ENCODE results near the gene PFDN5.
"Not testable (repeated sequence)": the region's sequence is repeated elsewhere in the genome, so short reads cannot be mapped to it uniquely, and the experiment has no call there.

The PFDN5 gene

DNA sequence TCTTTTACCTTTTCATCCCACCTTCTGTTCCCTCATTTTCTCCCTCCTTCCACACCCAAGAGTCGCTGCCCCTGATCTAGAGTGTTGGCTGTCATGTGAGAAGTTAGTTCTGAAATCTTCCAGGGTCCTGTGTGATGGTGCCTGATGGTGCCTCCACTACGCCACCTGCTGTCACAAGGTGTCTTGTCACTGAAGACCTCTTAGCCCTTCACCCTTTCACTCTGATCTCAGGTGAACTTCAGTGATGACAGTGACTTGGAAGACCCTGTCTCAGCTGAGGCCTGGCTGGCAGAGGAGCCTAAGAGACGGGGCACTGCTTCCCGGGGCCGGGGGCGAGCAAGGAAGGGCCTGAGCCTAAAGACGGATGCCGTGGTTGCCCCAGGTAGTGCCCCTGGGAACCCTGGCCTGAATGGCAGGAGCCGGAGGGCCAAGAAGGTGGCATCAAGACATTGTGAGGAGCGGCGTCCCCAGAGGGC, 7.6 kb upstream of the PFDN5 start:
- peak; percentile 60 for DNase-seq

DNA sequence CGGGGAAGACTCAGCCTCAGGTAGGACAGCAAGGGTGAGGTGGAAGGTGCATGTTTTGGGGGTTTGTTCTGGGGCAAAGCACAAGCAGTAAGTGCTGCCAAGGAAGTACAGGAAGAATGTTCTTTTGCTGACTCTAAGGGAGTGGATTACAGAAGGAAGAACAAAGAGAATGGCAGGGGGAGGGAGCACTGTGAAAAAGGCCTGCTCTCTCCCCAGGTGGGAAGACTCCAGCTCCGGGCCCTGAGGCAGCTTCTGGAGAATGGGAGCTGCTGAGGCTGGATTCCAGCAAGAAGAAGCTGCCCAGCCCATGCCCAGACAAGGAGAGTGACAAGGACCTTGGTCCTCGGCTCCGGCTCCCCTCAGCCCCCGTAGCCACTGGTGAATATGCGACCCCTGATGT, 7.0 kb upstream of the PFDN5 start:
- DNase-seq = no peak

DNA sequence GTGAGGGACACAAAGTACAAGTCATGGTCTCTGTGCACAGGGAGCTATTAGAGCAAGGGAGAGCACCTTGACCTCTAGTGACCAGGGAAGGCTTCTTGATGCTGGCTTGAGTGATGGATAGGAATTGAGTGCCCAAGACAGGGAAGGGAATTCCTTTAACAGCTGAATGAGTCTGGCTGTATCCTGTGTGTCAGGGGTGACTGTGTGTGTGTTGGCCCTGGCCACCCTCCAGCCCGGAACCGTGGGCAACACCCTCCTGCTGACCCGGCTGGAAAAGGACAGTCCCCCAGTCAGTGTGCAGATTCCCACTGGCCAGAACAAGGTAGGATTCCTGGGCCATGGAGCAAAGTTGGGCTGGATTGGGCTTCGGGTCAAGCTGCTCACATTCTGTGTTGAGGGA, 5.5 kb upstream of the PFDN5 start:
- no peak for DNase-seq

DNA sequence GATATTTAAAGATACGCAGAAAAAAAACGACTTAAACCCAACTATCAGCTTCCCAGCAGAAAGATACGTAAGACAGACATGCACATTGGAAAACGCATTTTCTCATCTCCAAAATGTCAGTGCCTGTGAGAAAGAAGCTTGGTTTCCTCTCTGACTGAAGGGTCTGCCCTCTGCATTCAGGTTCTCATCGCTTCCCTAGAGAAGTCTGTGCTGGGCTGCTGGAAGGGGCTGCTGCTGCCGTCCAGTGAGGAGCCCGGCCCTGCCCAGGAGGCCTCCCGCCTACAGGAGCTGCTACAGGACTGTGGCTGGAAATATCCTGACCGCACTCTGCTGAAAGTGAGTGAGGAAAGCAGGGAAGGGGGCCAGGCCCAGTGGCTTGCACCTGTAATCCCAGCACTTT, 4.7 kb upstream of the PFDN5 start:
- no peak for DNase-seq

DNA sequence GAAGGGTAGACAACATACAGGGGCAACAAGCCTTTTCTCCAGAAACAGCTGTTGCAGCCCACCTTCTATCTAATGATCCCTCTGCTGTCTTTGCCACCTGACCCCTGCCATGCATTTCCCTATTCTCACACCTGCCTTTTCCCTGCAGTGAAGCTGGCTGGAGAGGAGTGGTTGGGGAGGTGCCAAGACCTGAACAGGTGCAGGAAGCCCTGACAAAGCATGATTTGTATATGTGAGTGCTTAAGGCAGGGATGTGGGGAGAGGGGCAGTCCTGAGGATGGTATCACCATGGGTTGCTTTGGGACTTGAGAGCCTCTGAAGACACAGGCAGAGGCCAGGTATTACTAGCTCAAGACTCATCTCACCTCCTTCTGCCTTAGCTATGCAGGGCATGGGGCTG, 2.9 kb upstream of the PFDN5 start:
- DNase-seq = no peak

DNA sequence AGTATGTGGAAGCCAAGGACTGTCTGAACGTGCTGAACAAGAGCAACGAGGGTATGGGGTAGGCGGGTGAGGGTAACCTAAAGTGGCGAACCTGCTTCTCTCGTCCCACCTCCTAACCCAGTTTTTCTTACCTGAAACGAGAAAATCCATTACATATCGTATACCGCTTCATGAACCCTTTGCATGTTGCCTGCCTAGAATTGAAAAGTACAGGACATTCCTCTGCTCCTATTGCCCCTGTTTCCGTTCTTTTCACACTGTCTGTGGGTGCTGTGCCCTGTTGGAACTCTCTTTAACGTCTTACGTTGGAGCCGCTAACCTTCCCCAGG, 513 bp downstream of the PFDN5 start:
- DNase-seq = no peak

DNA sequence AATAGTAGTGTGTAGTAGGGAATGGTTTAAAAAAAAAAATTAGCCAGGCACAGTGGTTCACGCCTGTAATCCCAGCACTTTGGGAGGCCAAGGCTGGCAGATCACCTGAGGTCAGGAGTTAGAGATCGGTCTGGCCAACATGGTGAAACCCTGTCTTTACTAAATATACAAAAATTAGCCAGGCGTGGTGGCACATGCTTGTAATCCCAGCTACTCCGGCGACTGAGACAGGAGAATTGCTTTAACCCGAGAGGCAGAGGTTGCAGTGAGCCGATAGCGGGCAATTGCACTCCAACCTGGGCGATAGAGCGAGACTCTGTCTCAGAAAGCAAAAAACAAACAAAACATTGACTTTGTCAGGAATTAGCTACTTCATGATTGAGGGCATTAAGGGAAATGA, 1.8 kb downstream of the PFDN5 start:
- DNase-seq = not testable (repeated sequence)

DNA sequence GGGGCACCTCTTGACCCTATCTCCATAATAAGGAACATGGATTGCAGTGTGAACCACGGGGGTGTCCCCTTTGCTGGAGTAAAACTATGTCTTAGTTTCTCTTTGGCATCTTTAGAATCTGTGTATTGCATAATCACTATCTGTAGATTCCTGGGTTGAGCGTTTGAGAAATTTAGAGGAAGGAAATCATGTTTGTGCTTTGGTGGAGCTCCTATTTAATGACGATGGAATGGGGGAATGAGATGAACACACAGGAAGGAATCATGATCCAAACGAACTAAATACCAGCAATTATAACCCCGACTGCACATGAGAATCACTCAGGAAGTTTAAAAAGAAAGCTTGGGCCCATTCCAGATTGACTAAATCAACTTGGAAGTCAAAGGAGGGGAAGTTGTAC, 2.8 kb downstream of the PFDN5 start:
- peak; percentile 93 for DNase-seq

DNA sequence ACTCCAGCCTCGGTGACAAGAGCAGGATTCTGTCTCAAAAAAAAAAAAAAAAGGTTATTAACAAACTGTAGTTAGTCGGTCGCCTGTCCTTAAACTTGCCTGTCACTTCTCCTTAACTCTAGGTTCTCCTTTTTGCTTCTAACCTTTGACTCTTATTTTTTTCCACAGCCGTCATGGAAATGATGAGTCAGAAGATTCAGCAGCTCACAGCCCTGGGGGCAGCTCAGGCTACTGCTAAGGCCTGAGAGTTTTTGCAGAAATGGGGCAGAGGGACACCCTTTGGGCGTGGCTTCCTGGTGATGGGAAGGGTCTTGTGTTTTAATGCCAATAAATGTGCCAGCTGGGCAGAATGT, 3.7 kb downstream of the PFDN5 start:
- peak; percentile 96 for DNase-seq

DNA sequence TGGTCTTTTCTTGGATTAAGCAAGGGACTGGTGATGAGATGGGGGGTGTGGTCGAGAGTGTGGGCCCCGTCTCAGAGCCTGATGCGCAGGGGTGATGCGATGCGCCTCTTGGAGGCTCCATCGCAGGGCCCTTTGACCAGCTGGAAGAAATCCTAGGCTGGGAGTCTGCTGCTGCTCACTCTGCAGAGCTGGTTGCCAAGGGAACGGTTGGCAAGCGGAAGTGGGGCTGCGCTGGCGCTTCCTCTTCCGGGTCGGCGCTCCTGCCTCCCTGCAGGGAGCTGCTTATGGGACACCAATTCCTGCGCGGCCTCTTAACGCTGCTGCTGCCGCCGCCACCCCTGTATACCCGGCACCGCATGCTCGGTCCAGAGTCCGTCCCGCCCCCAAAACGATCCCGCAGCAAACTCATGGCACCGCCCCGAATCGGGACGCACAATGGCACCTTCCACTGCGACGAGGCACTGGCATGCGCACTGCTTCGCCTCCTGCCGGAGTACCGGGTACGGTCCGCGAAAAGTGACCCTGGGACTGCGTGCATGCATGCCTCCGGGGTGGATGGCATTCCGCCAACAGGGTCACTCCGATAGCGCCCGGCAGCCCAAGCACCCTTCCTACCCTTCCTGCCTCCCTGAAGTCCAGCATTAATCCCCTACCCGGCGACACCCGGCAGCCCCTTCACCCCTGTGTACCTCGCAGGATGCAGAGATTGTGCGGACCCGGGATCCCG, 4.3 kb downstream of the PFDN5 start, which contains the start of gene MYG1:
Gene MYG1, plus strand, starts transcription at position 242 of the 727 bp plus-strand sequence. Its CDS starts 43 bp downstream, at position 285.
- DNase-seq = peak; percentile 87

DNA sequence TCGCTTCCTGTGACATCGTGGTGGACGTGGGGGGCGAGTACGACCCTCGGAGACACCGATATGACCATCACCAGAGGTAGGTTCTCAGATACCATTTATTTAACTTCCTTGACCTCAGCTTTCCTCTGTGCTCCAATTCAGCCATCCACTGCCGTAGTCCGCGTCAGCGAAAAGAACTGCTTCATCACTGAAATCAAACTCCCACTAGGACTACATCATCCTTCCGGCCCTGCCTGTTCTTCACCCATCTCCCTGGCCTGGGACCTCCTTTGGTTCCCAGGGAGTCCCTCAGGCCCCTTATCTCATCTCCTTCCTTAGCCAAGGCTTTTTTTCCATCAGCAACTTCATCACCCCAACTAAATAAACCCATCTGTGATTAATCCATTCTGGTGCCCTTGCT, 4.8 kb downstream of the PFDN5 start:
- peak; percentile 60 for DNase-seq

DNA sequence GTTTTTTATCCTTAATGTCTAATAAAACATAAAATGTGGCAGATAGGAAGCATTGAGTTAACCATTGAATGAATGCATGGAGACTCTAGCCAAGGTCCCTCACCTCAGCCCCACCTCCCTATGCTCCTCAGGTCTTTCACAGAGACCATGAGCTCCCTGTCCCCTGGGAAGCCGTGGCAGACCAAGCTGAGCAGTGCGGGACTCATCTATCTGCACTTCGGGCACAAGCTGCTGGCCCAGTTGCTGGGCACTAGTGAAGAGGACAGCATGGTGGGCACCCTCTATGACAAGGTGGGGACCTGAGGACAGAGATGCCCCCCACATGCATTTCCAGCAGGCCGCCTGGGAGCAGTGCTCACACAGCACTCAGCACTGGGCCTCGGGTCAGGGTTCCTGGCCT, 7.6 kb downstream of the PFDN5 start:
- DNase-seq = no peak

DNA sequence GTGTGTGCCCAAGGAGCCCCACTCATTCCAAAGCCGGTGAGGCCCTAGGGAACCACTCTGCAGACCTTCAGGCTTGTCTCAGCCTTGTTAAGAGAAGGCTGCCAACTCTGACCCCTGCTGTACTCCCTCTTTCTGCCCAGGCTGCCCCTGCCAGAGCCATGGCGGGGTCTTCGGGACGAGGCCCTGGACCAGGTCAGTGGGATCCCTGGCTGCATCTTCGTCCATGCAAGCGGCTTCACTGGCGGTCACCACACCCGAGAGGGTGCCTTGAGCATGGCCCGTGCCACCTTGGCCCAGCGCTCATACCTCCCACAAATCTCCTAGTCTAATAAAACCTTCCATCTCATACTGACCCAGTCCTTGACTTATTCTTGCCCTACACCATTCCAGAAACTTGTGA, 11.5 kb downstream of the PFDN5 start:
- DNase-seq = no peak

DNA sequence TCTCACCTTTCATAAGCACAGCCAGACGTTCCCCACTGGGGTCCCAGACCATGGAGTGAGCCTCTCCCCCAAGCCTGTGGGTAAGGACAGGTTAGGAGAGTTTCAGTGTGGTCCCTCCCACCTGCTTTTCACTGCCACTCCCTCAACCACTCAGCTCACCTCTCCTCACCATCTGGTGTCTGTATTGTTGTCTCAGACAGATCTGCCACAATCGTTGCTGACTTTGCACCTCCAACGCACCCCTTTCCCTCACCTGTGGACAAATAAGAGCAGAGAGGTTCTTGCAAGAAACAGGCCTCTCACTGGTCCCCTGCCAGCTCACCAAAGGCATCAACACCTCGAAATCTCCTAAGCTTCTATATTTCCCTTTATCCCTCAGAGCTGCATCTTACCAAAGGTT, 12.9 kb downstream of the PFDN5 start:
- DNase-seq = no peak

DNA sequence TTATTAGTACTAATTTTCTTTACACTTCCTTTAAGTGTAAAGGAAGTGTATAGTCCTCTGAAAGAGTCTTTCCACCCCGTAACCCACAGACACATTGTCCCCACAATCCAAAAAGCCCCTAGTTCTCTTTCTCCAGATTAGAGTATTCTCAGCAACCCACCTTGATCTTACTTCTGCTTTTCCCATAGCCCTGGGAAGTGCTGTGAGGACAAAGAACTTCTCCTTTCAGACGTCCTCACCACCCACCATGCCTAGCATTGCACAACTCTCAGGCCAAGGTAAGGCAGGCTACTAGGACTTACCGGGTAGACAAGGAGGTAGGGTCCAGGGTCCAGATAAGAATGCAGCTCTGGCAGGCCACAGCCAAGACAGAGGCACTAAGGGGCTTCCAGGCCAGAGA, 18.7 kb downstream of the PFDN5 start:
- DNase-seq = peak; percentile 34

DNA sequence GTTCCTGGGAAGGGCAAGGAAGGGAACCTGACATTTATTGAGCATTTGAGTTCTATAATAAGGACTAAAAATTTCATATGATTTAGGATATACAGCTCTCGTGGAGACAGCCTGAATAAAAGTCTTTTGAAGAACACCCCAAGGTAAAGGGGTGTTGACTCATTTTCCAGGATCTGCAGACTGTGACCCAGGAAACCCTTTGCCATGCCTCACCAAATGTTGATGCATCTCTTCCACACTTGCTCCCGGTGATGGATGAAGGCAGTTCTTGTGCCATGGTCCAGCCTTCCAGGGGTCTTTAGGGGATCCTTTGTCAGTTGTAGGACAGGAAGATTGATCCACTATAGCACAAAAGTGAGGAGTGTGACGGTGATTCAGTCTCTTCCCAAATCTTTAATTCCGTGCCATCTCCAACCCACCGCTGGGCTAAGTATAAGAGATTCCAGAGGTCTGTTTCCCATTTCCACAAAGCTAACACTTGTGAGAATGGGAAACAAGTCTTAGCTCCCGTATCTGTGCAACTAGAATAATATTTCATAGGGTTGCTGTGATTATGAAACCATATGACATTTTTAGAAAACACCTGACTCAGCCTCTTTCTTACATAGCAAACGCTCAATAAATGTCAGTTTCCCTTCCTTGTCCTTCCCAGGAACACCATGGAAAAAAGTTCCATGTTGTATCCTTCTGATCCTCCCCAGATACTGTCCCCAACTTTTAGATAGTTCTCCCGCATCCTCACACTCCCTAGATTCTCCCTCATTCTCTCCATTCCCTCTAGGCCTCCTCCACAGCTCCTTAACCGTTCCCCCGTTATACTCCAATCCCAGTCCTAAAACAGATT, 25.2 kb downstream of the PFDN5 start:
- no peak for DNase-seq

DNA sequence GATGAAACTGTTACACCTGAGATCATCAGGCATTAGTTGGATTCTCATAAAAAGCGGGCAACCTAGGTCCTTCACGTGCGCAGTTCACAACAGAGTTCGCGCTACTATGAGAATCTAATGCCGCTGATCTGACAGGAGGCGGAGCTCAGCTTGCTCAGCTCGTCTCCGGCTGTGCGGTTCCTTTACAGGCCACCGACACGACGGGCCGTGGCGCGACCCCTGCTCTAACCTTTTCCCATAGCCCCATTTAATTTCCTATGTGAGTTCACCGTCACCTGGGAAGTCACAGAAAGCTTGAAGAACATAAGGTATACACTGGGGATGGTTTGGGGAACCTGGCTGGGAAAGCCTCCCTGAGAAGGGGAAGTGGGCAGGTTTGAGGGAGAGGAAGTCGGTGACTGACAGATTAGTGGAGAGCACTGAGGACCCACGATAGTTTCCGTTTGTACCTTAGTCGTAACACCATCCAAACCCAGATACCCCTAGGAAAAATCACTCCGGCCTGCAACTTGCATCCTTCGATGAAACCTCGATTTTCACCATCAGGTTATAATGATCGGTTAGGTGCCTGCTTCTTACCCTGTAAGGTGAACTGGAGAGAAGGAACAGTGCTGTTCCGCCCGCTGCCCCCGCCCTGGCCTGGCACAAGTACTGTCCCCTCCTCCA, 28.9 kb downstream of the PFDN5 start:
- peak; percentile 59 for DNase-seq

DNA sequence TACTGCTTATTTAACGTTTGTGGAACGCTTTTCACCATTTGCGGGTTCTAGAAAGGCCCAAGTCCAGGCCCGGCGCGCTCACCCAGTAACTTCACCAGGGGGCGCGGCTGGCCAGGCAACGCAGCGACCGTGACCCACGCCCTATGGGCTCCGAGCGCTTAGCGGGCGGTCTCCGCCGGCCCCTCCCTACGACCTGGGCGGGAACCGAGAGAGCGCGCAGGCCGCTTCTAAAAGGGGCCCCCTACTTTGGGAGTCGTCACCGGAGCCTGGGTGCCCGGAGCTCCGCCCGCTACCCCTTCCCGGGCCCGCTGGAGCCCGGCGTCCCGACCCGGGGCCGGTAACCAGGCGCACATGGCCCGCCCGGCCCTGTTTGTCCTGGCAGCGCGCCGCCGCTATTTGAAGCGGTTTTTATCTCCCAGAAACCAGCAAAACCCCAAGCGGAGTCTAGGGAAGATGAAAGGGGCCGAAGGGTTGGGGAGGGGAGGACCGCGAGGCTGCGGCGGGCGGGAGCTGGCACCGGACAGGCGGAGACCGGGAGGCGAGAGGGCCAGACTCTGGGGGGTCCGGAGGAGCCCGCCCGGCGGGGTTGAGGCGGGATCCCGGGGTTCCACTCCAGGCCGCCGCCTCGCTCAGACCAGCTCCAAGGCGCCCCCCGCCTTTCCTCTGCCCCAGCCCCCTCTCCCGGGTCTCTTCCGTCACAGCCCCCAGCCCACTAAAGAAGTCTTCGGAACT, 29.6 kb downstream of the PFDN5 start:
- peak; percentile 83 for DNase-seq

DNA sequence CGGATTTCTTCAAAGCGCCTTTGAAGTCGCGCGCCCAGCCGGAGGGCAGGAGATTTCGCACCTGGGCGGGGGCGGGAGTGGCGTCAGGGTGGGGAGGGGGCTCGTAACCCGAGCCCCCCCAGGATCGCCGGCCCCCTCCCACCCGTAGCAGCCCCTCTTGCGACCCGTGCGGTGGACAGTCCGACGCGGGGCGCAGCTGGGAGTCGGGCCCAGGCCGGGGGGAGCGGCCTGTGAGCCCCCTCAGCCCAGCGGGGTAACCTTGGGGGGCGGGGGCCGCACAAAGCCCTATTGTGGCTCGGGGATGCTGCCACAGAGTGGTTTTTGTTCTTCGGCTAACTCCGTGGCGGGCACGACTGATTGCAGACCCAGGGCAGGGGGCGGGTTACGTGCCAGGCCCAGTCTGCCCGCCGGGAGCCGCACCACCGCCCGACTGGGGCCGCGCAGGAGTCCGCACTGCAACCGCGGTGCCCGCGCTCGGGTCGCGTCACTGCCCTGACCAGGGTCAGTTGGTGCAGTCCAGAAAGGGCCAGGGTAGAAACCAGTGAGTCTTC, 30.2 kb downstream of the PFDN5 start:
- DNase-seq = peak; percentile 12

DNA sequence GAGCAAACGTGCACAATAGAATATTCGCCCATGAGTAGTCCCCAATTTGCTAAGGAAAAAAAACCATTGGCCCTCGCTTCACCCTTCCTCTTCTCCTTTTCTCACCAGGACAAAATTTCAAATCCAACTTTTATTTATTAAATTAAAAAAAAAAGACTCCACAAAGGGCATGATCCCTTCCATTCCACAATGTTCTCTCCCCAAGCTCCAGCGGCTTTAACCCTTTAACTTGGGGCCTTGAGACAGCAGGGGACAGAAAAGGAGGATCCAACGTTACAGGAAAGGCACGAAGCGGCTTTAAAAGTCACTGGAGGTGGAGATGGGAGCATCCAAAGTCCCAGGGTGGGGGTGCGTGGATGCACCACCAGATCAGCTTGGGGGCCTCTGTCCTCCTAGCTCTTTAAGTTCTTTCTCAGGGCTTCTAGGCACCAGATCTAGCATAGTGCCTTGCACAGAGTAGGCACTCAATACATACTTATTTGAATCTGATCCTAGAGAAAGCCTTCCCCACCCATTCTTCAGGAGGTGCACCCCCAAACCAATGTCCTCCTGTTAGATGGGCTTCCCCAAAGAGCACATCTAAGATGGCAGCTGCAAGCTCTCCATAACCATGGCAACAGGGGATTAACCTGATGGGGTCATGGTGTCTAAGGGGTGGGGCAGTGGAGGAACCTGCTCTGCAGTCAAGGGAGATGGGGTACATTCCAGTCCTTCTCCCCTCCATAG, 31.3 kb downstream of the PFDN5 start:
- DNase-seq = no peak

DNA sequence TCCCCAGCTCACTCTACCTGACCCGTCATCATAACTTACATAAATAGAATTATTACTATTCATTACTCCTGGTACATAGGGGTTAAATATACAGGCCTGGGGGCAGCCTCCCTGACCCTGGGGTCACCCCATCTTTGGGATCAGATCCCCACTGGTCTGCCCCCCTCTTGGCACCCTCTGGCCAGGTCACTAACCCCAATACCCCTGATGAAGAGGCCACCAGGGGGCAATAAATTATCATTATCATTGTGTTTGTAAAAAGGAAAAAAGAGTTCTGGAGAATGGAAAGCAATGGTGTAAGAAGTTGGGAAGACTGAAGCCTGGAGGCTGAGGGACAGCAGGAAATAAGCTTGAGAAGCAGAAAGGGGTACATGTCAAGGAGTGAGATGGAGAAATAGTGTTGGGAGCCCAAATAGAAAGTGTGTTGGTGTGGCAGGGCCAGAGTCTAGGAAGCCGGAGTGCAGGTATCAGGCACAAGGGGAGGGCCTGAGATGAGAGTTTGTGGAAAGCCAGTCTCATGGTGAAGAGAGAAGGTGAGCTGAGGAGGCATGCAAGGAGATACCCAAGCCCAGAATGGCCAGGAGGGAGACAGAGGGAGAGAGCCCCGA, 32.2 kb downstream of the PFDN5 start:
- peak; percentile 45 for DNase-seq

DNA sequence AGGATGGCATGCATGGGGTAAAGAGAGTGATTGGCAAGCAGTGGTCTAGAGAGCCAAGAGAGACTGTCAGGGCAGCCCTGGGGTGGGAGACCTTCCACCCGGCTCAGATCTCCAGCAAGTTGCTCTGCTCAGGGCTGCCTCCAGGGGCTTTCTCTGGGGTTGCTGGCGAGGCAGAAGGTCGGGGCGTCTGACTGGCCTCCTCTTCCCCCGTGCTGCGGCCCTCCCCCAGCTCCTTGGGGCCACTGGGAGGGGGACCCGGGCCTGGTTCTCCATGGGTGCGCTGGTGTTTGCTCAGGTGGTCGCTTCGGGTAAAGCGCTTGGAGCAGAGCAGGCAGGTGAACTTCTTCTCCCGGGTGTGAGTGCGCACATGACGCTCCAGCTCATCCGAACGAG, 32.7 kb downstream of the PFDN5 start:
- DNase-seq = no peak

Data from inflammatory macrophage treated with lipopolysaccharide for 4 hours (primary cell).